ENCODE measurements around the gene DPH6. TPM values are rescaled to one million over a fixed set of nuclear protein-coding genes. Genes with fewer than 3 reads are reported as not detected.
"Not testable (repeated sequence)": the region's sequence is repeated elsewhere in the genome, so short reads cannot be mapped to it uniquely, and the experiment has no call there.

DPH6 gene
- total RNA-seq, 4 donors from 2014 or later, result 17.0 to 41.3 (median 26.0) TPM

GRCh38 chr15:35397027-35397426 lies 148.9 kb downstream of the DPH6 start:
- H3K4me3 ChIP-seq, result no peak overlapping the region
- no peak overlapping the region for H3K27ac ChIP-seq
- no peak for DNase-seq
- H3K36me3 ChIP-seq, result no peaks in the 10 kb centered on the region
- H3K4me1 ChIP-seq, result no peaks in the 10 kb centered on the region
- no peaks in the 10 kb centered on the region for H3K27me3 ChIP-seq
- H3K9me3 ChIP-seq, result no peaks in the 10 kb centered on the region
- TF ChIP-seq CTCF (IDR thresholded peaks at IDR 0.05) (no peak), POLR2A (IDR thresholded peaks at IDR 0.05) (no peak)

- no peak for DNase-seq
- Histone ChIP-seq H3K27me3 (no peaks in the 10 kb centered on the region), H3K9me3 (peaks cover 0 to 4% (median 0%) of the 10 kb centered on the region in 4 donors), H3K4me3 (no peak overlapping the region), H3K4me1 (no peaks in the 10 kb centered on the region), H3K27ac (no peak overlapping the region), H3K36me3 (no peaks in the 10 kb centered on the region)
- TF ChIP-seq CTCF (IDR thresholded peaks at IDR 0.05), result no peak
- TF ChIP-seq POLR2A (IDR thresholded peaks at IDR 0.05), result no peak
Measured at GRCh38 chr15:35394416-35394815, 151.5 kb downstream of the DPH6 start.

GRCh38 chr15:35393398-35393797 lies 152.6 kb downstream of the DPH6 start:
- Histone ChIP-seq H3K27ac (no peak overlapping the region), H3K9me3 (peaks cover 0 to 4% (median 0%) of the 10 kb centered on the region in 4 donors), H3K27me3 (no peaks in the 10 kb centered on the region), H3K4me3 (no peak overlapping the region), H3K36me3 (no peaks in the 10 kb centered on the region), H3K4me1 (no peaks in the 10 kb centered on the region)
- DNase-seq, result no peak
- TF ChIP-seq CTCF (IDR thresholded peaks at IDR 0.05) (no peak), POLR2A (IDR thresholded peaks at IDR 0.05) (no peak)

- not testable (repeated sequence) for DNase-seq, H3K9me3 ChIP-seq, H3K27me3 ChIP-seq, H3K4me1 ChIP-seq, H3K27ac ChIP-seq, H3K36me3 ChIP-seq, H3K4me3 ChIP-seq
Measured at GRCh38 chr15:35391408-35391984, 154.5 kb downstream of the DPH6 start.

- Histone ChIP-seq H3K36me3 (no peaks in the 10 kb centered on the region), H3K27ac (no peak overlapping the region), H3K27me3 (no peaks in the 10 kb centered on the region), H3K4me3 (no peak overlapping the region), H3K9me3 (no peaks in the 10 kb centered on the region), H3K4me1 (no peaks in the 10 kb centered on the region)
- no peak for DNase-seq
- TF ChIP-seq CTCF (IDR thresholded peaks at IDR 0.05) (no peak), POLR2A (IDR thresholded peaks at IDR 0.05) (no peak)
Measured at GRCh38 chr15:35383506-35383905, 162.5 kb downstream of the DPH6 start.

- Histone ChIP-seq H3K4me1 (no peaks in the 10 kb centered on the region), H3K4me3 (no peak overlapping the region), H3K36me3 (no peaks in the 10 kb centered on the region), H3K9me3 (no peaks in the 10 kb centered on the region), H3K27me3 (no peaks in the 10 kb centered on the region), H3K27ac (no peak overlapping the region)
- TF ChIP-seq CTCF (IDR thresholded peaks at IDR 0.05) (no peak), POLR2A (IDR thresholded peaks at IDR 0.05) (no peak)
- DNase-seq, result no peak
Measured at GRCh38 chr15:35381328-35381727, 164.6 kb downstream of the DPH6 start.

Data from Peyer's patch (tissue), 4 donors.